Lung microvascular endothelial cell (primary cell): Measurements from ENCODE around the gene ZNF516. TPM values are rescaled to one million over a fixed set of nuclear protein-coding genes. Genes with fewer than 3 reads are reported as not detected.

Experiments
- DNase-seq, 2 donors: peaks; one replicate each; pipeline versions ENCODE4 v3.0.0 to v3.0.0-alpha.2; 2010; ENCODE audit warnings: low read depth in 2 of 2
- total RNA-seq: library from RNA; depleted of rRNA; stranded (reverse); fragments of >200 nt; gene quantifications from 2 replicates; pipeline ENCODE4 v1.2.1, GENCODE V29; 2014

ZNF516 gene
- total RNA-seq, 1 donor from 2014 or later, result 12.7 TPM

DNA sequence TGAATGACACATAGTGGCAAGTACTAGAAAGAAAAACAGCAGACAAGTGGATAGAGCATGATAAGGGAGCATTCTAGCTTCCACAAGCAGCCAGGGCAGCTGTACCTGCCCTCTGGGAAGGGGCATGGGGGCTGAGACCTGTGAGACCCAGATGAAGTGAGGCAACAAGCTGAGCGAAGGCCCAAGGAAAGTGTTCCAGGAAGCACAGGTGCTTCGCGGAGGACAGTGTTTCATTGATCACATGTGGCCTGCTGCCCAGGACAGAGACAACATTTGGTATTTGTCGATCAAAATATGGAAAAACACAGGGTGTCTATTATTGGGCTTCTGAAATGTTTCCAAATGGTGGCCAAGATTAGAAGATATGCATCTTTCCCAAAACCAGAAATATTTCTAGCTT, 149.1 kb downstream of the ZNF516 start:
- no peak for DNase-seq

DNA sequence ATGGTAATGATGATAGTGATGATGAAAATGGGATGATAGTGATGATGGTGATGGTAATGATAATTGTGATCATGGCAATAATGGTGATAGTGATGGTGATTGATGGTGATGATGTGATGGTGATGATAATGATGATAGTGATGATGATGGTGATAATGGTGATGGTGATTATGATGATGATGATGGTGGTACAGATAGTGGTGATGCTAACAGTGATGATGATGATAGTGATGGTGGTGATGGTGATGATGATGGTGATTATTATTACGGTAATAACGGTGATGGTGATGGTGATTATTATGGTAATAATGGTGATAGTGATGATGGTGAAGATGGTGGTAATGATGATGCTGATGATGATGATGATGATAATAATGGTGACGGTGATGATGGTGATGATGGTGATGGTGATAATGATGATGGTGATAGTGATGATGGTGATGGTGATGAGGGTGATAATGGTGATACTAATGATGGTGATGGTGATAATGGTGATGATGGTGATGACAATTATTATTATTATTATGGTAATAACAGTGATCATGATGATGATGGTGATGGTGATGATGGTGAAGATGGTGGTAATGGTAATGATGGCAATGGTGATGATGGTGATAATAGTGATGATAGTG, 151.0 kb downstream of the ZNF516 start:
- no peak for DNase-seq

DNA sequence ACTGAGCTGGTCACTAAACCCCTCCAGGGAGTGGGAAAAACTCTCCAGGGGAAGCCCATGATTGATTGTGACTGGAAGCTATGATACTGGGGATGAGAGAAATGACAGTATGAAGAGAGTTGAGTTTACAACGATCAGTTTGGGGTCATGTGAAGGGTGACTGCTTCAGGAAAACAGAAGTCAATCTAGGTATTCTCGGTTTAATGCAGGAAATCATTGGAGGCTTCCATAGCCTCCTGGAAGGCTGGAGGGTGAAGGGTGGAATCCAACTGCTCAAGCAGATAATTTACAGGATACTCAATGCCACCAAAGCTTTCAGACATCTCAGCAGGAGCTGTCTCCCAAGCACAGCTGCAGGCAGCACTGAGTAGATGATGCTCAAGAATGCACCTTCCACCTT, 154.6 kb downstream of the ZNF516 start:
- no peak for DNase-seq

DNA sequence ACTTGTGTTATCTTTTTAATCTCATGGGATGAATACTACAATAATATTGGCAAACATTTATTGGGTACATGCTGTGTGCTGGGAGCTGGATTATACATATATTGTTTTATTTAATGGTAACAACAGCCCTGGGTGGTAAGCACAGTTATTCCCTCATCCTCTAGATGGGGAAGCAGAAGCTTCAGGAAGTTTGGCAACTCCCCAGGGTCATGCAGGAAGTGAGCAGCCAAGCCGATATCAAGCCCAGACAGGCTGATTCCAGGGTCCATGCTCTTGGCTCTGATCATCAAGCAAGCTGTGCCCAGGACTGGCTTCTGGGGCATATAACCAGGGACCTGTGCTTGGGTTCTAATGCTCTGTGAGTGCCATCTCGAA, 155.8 kb downstream of the ZNF516 start:
- DNase-seq, result peak in 1 of 2 donors; percentile 34

DNA sequence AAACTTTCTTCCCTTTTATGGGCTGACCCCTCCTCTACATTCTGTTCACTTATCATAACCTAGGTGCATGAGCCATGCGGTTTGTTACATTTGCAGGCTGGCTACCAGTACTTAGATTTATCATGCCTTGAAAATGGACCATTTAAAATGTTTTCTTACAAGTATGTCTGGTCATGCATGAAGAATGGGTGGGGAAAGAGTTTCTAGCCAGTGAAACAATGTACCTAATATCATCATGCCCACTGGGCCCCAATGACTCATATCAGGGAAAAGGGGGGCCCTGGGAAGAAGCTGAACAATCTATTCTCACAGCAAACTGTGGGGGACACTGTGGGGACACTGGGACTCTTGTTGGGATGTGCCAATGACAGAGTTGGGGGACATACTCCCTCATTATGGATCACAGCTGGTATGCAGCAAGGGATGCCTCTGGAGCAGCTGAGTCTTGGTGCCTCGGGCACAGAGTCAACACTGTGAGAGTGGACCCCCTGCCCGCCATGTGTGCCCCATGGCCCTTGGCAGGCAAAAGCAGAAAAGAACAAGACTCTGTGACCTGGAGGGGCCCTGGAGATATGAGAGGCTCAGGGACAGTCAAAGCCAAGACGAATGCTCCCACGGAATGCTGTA, 156.3 kb downstream of the ZNF516 start:
- no peak for DNase-seq

DNA sequence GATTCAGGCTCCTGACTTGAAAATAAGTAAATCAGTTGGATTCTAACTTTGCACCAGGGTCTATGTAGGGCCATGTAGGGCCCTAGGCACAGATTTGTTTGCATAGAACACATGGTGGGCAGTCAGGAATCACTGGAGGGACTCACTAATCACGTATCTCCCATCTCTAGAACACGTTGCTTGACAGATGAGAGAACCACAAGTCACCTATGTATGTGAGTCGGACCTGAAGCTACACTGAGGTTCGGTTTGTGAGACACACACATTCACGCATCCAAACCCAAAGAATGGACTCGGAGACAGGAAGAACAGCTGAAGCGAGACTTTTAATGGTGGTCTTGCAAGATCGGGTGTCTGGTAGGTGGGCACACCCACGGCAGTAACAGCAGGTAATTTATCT, 157.0 kb downstream of the ZNF516 start:
- no peak for DNase-seq

DNA sequence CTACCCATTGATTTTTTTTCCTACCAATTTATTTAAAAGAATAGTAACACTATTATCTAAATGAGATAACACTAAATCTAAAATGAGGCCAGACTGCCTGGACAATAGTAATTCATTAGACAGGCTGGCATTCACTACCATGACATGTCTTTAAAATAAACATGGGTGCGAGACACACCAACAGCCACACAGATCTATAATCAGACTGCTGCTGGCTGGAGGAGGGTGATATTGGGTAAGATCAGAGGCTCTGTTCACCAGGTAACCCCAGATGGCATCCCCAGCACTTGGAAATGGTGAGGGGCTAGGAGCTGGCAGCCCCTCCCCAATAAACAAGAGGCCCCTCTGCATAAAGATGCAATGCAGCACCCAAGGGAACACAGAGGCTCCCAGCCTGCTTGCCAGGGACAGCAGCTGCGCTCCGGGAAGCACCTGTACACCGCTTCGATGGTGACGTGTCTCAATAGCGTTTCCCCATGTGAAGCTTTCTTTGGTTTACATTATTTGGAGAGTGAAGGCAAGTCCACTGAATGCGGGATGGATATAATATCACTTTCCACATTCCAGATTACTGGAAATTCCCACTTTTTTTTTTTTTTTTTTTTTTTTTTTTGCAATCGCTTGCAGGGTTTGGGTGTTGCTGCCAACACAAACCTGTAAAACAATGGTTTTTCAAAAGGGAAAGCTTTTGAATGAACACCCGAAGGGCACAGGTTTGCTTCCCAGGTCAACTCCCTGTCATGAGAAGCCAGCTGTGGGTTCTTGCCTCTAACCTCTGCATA, 159.0 kb downstream of the ZNF516 start:
- DNase-seq, result peak in 1 of 2 donors; percentile 70

DNA sequence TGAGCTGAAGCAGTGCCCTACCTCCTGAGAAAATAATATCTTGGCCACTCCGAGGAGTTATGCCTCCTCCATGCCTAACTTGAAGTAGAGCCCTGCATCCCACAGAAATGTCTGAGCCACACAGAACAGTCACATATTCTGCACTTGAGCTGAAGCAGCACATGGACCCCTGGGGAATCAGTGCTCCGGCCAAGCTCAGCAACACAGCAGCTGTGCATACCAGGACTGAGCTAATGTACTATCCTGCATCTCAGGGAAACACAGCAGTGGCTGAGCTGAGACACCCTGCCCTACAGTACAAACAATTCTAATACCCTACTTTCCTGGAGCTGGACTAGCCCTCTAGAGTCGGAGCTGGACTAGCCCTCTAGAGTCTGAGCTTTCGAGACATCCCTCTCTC, 166.9 kb downstream of the ZNF516 start:
- DNase-seq, result no peak

DNA sequence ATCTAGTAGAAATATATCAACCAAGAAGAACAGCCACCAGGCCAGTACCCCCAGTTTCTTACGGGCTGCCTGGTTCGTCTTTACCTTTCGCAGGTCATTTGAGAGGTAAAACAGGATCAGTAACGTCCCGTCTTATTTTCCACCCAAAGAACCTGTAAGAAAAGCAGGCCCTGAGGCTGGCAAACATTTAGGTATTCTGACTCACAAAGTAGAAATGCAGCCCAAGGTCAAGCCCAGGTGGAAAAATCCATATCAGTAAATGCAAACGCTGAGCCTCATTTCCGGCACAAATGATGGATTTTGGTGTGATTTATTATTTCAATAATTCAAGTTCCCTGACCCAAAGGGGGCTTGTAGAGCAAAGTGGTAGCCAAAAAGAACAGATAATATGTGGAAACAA, 171.2 kb downstream of the ZNF516 start:
- DNase-seq, result no peak

DNA sequence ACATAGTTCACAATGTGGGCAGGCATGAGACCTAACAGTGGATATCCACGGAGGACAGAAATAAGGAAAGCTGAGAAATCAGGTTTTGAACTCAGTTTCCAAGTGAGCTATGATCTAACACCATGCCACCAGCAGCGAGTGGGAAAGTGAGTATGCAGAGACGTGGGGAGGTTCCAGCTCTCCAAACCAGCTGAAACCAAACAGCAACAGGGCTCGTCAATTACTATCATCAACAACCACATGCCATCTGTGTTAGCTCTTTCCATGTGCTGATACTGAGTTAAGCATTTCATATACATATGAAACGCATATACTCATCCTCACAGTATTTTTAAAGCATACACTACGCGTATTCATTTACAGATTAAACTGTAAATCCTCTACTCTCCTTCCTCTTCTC, 172.4 kb downstream of the ZNF516 start:
- DNase-seq, result no peak

DNA sequence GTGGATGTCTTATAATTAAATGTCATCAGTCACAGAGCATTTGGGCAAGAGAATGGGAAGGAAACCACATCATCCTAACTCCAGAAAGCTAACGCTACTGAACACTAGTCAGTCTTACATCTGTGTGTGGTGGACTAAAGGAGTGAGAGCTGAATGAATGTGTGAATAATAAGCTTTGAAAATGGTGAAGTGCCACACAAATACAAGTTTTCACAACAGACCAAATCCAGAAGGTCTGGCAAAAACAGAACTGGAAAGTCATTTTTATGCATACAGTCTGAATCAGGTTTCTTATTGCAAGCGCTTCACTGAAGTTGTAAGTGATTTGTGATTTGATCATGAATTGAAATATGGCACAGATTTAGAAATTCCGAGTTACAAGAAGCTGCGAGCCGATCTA, 175.7 kb downstream of the ZNF516 start:
- DNase-seq, result no peak

DNA sequence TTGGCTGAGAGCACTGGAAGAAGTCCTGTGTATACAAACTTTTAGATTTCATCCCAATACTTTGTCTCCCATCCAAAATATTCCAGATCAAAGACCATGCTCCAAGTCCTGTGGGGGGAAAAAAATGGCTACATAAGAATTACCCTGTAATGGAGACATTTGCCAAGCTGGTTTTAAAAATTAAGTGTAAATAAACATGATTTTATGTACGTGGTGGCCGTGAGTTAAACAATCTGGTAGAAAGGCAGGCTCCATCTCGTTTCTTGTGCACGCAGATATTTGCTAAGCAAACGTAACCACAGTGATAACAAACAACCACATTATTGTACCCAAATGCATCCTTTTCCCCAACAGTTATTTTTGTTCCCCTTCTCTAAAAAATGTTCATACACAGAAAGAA, 176.4 kb downstream of the ZNF516 start:
- no peak for DNase-seq

DNA sequence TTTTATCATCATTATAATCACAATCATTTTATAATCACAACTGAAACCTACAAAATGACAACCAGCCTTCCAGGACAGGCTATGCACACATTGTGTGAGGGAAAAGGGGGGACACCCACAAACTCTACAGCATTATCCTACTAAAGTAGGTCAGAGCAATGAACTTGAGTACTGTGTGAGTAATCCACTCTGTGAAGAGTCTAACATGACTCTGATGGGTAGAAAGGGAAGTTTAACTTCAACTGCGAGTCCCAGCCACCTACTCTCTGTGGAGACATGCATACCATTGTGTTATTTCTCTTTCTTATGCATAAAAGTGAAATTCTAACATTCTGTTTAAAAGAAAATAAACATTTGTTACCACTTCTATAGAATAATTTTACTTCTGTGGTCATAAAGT, 177.9 kb downstream of the ZNF516 start:
- DNase-seq, result no peak

DNA sequence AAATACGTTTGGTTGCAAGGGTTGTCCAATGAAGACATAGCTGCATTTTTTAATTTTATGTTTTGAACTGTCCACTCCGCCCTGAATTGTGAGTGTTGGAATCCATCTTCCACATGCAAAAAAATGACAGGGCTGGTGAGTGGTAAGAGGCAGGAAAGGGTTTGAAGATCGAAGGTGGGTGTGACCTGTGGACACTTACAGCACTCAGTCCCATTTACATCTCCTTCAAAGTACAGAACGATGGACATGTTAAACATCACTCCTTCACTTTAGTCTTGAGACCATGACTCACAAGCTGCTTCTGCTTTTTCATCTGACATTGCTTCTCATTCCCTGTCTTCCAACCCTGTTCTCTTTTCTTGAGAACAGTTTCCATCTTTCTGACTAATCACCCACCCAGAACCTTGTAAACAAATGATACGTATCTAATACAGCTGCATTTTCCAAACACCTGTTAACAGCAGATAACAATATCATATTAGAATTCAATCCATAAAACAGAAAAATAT, 179.3 kb downstream of the ZNF516 start:
- no peak for DNase-seq

DNA sequence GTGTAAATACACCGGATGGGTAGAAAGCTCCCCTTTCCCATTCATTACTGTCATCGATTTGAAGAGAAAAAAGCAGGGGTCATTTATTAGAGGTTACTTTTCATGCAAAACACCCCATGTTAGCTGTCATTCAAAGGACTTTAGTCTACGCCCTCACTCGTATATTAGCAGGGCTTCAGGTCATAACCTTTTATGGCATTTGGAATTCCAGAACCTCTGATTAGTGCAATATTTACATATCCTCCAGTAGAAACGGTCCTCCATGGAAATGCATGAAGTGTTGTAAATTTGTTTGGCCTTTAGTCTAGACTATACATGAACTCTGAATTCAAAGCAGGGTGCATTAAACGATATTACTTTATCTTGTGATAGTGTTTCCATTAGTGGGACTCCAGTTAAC, 180.5 kb downstream of the ZNF516 start:
- DNase-seq, result no peak

DNA sequence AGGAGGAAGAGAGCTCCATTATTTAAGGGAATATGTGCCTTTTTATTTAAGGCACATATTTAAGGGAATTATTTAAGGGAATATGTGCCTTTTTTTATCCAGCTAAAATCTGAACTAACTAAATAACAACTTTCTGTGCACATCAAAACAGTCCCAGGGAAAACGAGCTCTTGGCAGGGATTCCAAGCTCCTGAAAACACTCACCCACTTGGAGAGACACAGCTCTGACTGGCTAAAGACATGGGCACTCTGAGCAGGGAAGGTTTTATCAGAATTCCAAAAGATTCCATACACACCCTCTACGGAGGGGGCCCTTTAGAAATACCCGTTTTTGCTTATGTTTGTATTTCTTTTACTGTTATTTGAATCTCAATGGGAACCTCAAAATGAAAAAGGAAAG, 181.0 kb downstream of the ZNF516 start:
- no peak for DNase-seq
